Dermis microvascular lymphatic vessel endothelial cell (primary cell): ENCODE data around the gene DLGAP4. TPM values are rescaled to one million over a fixed set of nuclear protein-coding genes. Genes with fewer than 3 reads are reported as not detected.

Experiments
- DNase-seq, 2 donors: peaks; one replicate each; pipeline versions ENCODE4 v3.0.0 to v3.0.0-alpha.2; 2010; ENCODE audit warnings: low read depth in 2 of 2
- total RNA-seq: library from RNA; depleted of rRNA; stranded (reverse); fragments of >200 nt; gene quantifications from 2 replicates; pipeline ENCODE4 v1.2.1, GENCODE V29; 2014

DLGAP4 gene
- total RNA-seq, 1 donor from 2014 or later: 7.8 TPM

GRCh38 chr20:36349384-36350170 is 43.4 kb downstream of the DLGAP4 start:
- DNase-seq: no peak

GRCh38 chr20:36350439-36350838 is 44.3 kb downstream of the DLGAP4 start:
- DNase-seq: no peak

- DNase-seq: no peak
These were observed 45.8 kb downstream of the DLGAP4 start for GRCh38 chr20:36351937-36352336.

GRCh38 chr20:36352843-36353553 is 46.9 kb downstream of the DLGAP4 start:
- DNase-seq: no peak

- DNase-seq: no peak
These were observed 47.6 kb downstream of the DLGAP4 start for GRCh38 chr20:36353740-36354139.

GRCh38 chr20:36355469-36356171 is 49.5 kb downstream of the DLGAP4 start:
- no peak for DNase-seq

GRCh38 chr20:36359668-36360406 is 53.7 kb downstream of the DLGAP4 start:
- no peak for DNase-seq

GRCh38 chr20:36360429-36360828 is 54.3 kb downstream of the DLGAP4 start:
- no peak for DNase-seq

GRCh38 chr20:36361406-36361805 is 55.3 kb downstream of the DLGAP4 start:
- no peak for DNase-seq

- no peak for DNase-seq
These were observed 56.1 kb downstream of the DLGAP4 start for GRCh38 chr20:36362261-36362660.

- no peak for DNase-seq
These were observed 57.0 kb downstream of the DLGAP4 start for GRCh38 chr20:36362978-36363713.

GRCh38 chr20:36364506-36364905 is 58.4 kb downstream of the DLGAP4 start:
- DNase-seq: no peak

GRCh38 chr20:36366623-36367369 is 60.7 kb downstream of the DLGAP4 start:
- no peak for DNase-seq

- DNase-seq: no peak
These were observed 61.2 kb downstream of the DLGAP4 start for GRCh38 chr20:36367370-36367745.

- no peak for DNase-seq
These were observed 62.0 kb downstream of the DLGAP4 start for GRCh38 chr20:36367907-36368799.

- no peak for DNase-seq
These were observed 62.7 kb downstream of the DLGAP4 start for GRCh38 chr20:36368869-36369268.

GRCh38 chr20:36369739-36370138 is 63.6 kb downstream of the DLGAP4 start:
- DNase-seq: no peak

GRCh38 chr20:36370991-36371790 is 65.1 kb downstream of the DLGAP4 start:
- no peak for DNase-seq
